HG03025 (cell line): ENCODE results near the gene CHST11.

Experiments
- ATAC-seq: cut with Tn5 transposase; IDR thresholded peaks from one replicate; pipeline ENCODE4 v1.9.1; 2021; ENCODE audit warnings: mild to moderate bottlenecking, moderate library complexity; ENCODE audit not compliant: unreplicated experiment, low FRiP score

Gene CHST11

DNA sequence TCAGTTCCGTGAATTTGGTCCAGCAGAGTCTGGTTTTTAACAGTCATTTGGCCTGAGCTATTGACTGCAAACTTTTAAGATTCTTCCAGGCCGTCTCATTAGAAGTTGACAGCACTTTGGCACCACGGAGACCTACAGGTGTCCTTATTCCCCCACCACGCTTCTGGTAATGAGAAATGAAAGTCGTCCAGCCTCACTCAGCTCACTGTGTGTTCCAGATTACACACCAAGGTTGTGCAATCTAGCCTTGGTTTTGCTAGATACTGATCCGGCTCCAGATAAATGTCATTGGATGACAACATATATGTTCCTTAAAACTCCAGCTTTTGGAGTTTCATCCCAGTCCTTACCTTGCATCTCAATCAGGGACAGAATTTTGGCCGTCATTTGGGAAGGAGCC, 210.4 kb downstream of the CHST11 start:
- no peak for ATAC-seq

DNA sequence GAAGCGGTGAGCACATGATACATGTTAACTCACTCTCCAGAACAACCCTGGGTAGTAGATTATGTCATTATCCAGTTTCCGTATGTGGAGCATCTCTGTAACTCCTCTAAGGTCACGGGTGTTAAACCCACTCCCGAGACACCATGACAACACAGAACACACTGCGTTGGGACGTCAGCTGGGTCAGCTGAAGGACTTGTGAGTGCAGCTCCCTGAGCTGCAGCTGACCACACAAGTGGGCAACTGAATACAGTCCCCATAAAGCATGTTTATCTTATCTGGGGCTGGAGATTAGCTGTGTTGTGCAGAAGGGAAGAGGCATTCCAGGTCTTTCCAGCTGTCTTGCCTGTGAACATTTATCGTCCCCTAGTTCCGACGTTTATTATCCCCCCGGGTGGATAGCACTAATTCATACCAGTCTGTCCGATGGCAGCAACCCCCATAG, 211.5 kb downstream of the CHST11 start:
- no peak for ATAC-seq

DNA sequence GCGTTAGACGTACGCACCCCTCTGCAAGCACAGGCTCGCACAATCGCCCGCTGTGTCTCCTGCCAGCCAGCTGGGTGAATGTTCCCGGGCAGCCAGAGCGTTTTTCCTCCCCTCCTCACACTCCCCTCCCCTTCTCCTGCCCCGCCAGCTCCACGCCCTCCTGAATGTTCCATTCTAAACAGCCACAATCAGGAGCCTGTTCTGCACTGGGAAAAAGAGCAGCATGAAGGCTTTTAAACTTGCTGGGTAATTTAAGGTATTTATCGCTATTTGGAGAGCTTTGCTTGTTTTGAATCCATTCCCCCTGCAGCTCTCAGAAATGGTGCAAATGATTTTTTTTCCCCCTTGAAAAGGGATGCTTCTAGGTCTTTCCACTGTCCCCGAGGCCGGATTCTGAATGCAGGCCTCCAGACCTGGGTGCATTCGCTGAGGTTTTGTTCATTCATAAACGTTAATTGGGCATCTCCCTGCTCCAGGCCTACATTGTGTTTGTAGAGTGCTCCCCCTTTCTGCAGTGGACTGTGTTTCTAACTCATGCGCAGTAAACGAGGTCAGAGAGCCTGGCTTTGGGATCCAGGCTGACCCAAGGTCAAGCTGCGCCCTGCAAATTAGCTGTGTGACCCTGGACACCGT, 212.5 kb downstream of the CHST11 start:
- ATAC-seq: no peak

DNA sequence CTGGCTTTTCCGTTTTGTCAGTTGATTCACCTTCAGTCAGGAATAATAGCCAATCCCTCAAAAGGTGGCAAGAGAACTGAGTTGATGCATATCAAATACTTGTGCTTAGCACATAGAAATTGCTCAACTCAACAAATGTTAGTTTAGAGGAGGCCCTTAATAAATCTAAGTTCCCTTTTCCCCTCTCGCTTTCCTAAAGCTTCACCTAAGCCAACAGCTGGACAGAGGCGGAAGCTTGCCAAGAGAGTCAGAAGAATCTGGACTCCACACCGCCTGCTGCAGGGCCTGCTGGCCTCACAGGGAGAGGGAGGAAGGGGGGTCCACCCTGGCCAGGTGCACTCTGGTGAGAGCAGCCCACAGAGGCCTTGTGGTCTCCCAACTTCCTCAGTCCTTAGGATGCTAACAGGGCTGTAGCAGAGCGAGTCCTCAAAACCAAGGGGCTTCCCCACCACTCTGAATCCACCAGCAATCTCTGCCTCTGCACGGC, 213.1 kb downstream of the CHST11 start:
- ATAC-seq: no peak

DNA sequence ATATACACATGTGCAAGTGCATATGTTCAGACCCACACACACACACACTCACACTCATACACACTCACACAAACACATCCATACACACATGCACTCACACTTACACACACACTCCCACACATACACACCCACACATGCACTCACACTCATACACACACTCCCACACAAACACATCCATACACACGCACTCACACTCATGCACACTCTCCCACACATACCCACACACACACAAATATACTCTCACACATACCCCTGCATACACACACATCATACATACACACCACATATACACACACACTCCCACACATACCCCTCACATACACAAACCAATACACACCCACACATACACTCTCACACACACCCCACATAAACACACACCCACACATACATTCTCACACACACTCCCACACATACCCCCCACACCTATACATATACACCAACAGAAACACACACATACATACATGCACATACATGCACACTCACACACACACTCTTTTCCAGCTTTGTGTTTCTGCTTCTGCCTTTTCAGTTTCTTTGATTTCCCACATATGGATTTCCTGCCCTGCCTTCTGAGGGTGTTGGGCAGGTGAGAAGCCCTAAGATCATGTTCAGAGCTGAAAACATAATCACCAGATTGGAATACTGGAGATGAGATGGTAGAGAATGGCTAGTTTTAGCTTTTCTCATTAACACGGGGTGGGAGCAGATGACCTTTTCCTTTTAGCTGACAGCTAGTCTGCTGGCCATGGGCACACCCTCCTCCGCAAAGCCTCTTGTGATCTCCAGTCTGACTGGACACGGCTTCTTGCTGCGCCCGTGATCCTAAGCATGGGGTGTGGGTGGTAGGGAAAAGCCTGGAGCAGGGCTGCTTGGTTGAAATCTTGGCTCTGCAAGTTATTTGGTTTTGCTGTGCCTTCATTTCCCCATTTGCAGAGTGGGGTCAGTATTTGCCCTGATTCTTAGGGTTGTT, 214.0 kb downstream of the CHST11 start:
- ATAC-seq: no peak

DNA sequence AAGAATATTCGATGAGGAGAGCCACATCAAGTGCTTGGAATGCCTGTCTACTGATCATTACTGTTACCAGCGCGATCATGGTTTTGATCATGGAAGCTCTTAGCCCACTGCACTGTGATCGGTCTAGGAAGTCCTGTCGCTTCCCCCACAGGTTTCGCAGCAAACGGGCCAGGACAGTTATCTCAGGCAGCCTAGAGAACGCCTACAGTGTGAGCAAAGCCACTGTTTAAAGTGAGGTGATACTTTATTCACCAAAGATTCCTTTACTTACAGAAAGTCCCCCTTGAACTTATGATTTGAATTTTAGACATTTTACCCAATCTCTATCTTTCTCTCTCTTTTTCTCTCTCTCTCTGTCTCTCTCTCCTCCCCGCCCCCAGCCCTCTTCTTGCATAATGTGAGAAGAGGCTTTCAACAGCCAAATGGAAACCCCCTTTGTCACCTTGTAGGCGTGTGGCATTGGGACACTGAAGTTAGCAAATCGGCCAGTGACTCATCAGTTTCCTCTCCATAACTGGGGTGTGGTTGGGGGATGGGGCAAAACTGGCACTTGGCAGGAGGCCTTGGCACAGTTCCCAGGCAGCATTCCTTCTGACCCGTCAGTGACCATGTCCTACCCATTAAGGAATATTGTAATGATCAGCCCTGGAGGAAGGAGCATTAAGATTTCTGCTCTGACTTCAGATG, 214.8 kb downstream of the CHST11 start:
- peak; percentile 46 for ATAC-seq

DNA sequence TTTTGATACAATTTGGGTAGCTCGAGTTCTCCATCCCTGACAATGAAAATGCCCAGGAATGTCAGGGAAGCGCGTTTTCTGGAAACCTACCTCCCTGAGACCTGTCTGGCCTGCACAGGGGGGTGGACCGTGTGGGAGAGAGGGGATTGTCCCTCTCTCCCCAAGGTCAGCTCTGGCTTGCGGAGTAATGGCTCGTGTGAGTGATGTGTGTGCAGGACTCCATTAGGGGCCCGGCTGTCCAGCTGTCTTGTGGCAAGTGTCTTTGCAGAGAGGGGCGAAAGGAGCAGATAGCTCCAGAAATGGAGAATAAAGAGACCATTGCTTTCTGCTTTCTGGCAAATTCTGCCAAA, 215.3 kb downstream of the CHST11 start:
- no peak for ATAC-seq

DNA sequence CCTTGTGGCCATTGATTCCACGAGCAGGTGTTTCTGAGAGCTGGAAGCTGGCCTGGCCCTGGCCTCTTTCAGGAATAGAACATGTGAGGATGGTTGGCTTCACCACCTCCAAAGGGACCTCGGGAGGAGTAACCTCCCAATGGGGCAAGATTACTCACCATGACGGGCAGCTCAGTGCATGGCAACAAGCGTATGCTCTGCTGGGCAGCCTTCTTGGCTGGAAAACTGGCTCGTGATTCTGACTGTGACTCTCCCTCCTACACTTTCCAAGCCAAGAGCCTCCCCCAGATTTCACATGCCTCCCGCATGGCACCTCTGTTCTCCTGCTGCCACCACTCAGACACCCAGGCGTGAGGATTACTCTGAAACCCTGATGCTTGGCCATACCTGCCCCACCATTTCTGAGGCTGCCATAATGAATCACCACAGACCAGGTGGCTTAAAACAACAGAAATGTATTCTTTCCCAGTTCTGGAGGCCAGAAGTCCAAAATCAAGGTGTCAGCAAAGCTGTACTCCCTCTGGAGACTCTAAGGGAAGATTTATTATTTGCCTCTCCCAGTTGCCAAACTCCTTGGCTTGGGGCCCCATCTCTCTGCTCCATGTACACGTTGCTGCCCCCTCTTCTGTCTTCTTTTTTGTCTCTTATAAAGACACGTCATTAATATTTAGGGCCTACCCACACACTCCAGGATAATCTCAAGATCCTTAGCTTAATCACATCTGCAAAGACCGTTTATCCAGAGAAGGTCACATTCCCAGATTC, 215.9 kb downstream of the CHST11 start:
- no peak for ATAC-seq

DNA sequence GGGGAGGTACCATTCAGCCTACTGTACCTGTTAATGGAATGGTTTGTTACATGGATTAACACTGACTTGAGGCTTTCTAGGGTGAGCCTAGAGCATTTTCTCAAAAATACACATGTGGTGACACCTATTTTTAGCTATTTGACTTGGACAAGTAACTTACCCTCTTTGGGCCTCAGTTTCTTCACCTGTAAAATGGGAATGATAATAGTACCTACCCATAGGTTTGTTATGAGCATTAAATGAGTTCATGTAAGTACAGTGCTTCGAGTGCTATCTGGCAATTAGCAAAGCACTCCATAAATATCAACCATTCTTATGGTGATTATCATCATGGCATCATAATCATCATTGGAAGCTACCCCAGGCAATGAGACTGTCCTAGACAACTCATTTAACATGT, 216.5 kb downstream of the CHST11 start:
- no peak for ATAC-seq

DNA sequence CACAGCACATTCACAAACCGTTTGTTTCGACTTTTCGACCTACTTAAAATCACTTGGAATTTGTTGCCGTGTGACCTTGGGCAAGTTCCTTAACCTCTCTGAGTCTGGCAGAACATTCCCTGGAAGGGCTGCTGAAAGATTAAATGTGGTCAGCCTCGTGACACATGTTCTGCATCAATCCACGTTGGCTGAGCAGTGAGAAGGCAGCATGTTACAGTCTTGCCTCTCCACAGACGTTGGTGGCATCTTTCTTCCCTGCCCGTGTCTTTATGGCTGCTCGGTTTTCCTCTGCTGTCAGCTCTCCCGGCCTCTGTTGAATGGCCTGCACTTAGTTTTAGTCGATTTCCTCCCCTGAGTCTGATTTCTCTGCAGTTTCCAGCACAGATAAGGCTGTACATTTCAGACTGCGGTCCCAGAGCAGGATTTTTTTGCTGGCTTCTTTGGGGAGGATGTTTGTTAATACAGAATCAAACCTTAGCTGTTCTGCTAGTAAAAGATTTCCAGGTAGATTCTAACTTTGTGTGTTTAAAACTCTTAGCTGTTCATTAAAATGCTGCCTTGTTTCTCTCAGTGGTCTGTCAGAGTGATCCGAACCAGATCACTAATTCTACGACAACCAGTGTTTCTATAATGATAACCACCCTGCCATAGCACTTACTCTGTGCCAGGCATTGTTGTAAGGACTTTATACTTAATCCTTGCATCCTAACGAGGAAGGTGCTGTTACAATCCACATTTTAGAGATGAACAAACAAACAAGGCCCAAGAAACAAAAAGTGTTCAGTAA, 217.1 kb downstream of the CHST11 start:
- ATAC-seq: no peak

DNA sequence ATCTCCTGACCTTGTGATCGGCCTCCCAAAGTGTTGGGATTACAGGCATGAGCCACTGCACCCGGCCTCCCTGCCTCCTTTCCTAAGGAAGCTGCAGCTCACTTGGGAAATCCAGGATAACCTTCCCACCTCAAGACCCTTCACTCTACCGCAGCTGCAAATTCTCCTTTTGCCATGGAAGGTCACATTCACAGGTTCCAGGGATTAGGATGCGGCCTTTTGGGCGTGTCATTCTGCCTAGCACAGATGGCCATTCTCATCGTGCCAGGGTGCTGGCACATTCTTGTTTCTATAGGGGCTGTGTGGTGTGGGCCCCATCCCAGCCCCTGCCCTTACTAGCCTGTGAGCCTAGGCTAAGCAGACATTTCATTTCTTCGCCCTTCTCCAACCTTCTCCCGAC, 219.9 kb downstream of the CHST11 start:
- ATAC-seq: no peak

DNA sequence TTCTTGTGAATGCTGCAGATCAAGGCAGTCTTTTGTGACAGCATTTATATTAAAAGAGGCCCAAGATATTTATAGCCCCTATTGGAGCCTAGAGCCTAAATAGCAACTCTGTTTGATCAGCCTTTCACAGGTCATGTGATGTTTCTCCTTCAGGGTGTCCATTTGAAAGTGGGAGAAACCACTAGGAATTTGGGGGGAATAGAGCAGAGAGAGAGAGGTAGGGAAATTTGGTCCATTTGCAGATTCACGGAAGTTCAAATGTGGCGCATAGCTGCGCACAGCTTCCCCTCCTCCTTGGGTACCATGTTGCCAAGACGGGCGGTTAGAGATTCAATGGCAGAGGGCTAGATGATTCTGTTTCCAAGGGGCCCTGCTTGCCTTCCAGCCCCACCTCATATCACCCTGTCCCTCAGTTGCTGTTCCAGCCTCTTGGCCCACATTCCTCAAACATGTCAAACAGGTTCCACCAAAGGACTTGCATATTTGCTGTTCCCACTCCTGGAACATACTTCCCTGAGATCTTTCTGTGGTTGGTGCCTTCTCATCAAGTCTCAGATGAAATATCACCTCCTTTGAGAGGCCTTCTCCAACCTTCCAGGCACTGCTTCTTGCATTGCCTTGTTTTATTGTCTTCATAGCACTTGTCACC, 220.8 kb downstream of the CHST11 start:
- no peak for ATAC-seq

DNA sequence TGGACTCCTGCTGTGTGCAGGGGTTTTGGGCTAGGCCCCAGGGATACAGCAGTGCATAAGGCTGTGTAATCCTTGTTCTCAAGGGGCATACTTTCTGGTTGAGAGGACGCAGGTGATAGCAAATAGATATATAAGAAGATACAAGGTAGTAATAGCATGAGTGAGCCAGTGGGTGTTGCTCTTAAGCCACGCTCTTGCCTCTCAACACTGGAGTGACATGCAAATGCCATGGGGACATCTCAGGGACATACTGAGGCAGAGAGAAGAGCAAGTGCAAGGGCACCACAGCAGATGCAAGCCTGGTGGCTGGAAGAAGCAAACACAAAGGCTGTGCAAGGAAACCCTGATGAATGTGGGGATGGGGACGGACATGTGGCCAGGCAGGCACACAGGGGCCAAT, 223.3 kb downstream of the CHST11 start:
- no peak for ATAC-seq

DNA sequence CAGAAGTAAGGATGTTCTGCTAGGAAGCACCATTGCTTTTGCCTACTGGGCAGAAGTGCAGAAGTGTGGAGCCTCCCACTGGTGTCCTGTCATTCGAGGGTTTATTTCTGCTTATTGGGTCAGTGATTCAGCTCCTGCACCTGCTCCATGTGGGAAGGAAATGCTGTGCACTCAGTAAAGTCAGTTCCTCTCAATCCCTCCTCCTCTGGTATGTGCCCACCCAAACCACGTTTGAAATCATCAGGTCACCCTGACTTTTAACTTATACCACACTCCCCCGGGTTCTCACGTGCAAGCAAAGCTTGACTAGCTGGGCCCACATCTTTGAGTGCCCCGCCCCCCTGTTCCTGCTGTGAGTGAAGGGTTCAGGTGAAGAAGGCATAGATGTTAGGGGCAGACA, 223.7 kb downstream of the CHST11 start:
- no peak for ATAC-seq

DNA sequence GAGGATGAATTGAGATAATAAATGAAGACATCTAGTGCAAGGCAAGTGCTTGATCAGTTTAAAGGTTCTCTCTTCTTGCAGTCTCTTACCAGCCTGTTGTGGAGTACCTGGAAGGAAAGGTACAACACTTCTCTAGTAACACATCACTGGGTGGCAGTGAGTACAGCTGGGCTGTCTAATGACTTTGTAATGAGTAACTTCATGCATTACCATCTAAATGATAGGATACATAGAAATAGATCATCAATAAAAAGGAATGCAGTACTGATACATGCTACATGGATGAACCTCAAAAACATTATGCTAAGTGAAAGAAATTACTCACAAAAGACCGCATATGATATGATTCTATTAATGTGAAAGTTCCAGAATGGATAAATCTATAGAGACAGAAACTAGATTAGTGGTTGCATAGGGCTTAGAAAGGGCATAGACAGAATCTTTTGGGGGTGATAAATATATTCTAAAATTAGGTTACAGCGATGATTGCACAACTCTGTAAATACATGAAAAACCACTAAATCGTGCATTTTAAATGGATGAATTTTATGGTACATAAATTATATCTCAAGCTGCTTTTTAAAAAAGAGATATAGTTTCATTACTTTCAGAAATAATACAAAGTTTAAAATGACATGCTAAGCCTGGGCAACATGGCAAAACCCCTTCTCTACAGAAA, 224.4 kb downstream of the CHST11 start:
- no peak for ATAC-seq

DNA sequence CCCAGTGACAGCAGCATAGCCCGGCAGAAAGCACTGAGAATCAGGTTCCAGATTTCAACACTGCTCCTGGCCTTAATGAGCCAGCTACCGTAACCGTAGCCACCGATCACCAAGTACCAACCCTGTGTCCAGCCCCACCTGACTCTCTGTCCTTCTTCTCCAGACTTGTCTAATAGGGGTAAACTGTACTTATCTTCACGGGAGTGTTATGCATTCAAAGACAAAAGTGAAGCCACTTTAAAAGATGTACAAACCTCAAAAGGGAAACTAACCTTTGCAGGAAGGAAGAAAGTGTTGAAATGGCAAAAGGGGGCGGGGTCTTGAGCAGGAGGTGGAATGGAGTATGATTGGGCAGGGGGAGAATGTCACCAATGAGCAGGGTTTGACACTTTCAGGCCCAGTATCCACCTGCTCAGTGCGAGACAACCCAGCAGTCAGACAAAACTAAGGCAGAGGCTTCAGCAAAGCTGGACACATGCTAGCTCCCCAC, 226.1 kb downstream of the CHST11 start:
- ATAC-seq: no peak

DNA sequence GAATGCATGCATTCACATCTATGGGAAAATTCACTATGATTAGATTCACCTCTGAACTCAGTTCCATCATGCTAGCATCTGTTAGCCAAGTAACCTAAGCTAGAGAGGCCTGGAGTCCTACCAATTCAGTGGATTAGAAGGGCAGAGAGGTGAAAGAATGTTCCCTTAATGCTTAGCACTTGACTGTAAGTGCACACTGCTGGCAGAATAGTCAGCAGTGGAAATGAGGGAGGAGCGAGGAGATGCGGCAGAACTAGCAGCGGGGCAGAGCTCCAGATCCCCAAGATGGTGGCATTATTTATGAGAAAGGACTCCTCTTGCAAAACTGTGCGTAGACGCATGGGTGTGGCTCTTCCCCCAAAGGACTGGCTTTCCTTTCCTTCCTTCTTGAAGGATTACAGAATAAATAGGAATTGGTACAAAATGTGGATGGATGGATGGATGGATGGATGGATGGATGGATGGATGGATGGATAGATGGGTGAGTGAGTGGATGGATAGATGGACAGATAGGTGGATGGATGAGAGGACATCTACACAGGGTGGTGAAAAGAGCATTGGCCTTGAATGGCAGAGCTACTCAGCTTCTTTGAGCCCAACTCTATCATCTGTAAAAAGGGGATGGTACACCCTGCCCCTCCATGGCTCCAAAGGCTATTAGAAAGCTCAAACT, 227.2 kb downstream of the CHST11 start:
- ATAC-seq: no peak

DNA sequence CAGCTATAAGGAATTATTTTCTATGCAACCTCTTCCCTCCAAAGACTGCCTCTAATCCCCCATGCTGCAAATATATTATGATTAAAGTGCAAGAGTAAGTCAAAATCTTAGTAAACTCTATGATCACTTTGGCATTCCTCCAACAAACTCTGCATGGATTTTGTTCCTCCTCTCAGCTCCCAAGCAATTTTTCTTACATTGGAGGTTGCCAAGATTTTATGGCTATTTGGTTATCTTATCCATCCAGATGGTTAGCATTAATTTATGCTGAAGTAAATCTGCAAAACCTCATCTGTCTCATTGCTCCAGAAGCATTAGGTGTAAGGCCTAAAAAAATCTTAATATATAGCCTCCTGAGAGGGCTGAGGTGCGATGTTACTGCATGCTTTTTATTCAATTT, 228.1 kb downstream of the CHST11 start:
- no peak for ATAC-seq
